ENCODE results near the gene ITGA11.

DNA sequence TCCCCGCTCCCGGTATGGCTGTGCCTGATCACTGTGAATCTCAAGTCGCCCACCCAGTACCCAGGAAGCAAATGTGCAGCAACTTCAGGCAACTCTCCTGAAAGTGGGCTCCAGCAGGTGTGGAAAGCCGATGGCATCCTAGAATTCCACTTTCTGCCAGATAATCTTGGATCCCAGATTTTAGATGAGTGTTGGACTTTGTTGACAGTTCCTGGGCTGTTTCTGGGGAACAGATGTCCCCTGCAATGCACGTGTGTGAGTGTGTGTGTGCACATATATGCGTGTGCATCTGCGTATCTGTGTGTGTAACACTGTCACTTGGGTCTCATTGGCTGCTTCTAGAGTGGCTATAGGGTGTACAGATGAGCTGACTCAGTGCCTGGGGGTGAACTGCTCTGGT lies 95.4 kb downstream of the ITGA11 start:
- TF ChIP-seq, protein P1, sequence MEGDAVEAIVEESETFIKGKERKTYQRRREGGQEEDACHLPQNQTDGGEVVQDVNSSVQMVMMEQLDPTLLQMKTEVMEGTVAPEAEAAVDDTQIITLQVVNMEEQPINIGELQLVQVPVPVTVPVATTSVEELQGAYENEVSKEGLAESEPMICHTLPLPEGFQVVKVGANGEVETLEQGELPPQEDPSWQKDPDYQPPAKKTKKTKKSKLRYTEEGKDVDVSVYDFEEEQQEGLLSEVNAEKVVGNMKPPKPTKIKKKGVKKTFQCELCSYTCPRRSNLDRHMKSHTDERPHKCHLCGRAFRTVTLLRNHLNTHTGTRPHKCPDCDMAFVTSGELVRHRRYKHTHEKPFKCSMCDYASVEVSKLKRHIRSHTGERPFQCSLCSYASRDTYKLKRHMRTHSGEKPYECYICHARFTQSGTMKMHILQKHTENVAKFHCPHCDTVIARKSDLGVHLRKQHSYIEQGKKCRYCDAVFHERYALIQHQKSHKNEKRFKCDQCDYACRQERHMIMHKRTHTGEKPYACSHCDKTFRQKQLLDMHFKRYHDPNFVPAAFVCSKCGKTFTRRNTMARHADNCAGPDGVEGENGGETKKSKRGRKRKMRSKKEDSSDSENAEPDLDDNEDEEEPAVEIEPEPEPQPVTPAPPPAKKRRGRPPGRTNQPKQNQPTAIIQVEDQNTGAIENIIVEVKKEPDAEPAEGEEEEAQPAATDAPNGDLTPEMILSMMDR (IDR thresholded peaks at IDR 0.05): no peak
- no peak for TF ChIP-seq POLR2AphosphoS5 (IDR thresholded peaks at IDR 0.05; ENCODE audit: low read depth, low read length)
- TF ChIP-seq RAD21 (IDR thresholded peaks at IDR 0.05; ENCODE audit: low read length): no peak
- no peak for TF ChIP-seq MXI1 (IDR thresholded peaks at IDR 0.05; ENCODE audit: low read depth, low read length)
- no peak for TF ChIP-seq TAF1 (IDR thresholded peaks at IDR 0.05; ENCODE audit: borderline replicate concordance, low read depth, low read length)
- TF ChIP-seq SMC3 (IDR thresholded peaks at IDR 0.05; ENCODE audit: low read depth, low read length): no peak
- TF ChIP-seq, protein P2, sequence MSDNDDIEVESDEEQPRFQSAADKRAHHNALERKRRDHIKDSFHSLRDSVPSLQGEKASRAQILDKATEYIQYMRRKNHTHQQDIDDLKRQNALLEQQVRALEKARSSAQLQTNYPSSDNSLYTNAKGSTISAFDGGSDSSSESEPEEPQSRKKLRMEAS (IDR thresholded peaks at IDR 0.05; ENCODE audit: low read depth): no peak
- TF ChIP-seq EZH2phosphoT487 (IDR thresholded peaks at IDR 0.05; ENCODE audit: borderline replicate concordance, low read depth): no peak
- no peak for TF ChIP-seq NRF1 (IDR thresholded peaks at IDR 0.05; ENCODE audit: low read depth, low read length)
- no peak for TF ChIP-seq SIN3A (IDR thresholded peaks at IDR 0.05; ENCODE audit: borderline replicate concordance, low read depth, low read length)
- TF ChIP-seq RCOR1 (IDR thresholded peaks at IDR 0.05; ENCODE audit: low read length): no peak
- TF ChIP-seq, protein P3, sequence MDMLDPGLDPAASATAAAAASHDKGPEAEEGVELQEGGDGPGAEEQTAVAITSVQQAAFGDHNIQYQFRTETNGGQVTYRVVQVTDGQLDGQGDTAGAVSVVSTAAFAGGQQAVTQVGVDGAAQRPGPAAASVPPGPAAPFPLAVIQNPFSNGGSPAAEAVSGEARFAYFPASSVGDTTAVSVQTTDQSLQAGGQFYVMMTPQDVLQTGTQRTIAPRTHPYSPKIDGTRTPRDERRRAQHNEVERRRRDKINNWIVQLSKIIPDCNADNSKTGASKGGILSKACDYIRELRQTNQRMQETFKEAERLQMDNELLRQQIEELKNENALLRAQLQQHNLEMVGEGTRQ (IDR thresholded peaks at IDR 0.05; ENCODE audit: borderline replicate concordance, low read depth, low read length): no peak
- no peak for TF ChIP-seq FOXM1 (IDR thresholded peaks at IDR 0.05; ENCODE audit: low read depth)

Data from SK-N-SH (cell line).